Measurements from ENCODE around the gene TEX55.

DNA sequence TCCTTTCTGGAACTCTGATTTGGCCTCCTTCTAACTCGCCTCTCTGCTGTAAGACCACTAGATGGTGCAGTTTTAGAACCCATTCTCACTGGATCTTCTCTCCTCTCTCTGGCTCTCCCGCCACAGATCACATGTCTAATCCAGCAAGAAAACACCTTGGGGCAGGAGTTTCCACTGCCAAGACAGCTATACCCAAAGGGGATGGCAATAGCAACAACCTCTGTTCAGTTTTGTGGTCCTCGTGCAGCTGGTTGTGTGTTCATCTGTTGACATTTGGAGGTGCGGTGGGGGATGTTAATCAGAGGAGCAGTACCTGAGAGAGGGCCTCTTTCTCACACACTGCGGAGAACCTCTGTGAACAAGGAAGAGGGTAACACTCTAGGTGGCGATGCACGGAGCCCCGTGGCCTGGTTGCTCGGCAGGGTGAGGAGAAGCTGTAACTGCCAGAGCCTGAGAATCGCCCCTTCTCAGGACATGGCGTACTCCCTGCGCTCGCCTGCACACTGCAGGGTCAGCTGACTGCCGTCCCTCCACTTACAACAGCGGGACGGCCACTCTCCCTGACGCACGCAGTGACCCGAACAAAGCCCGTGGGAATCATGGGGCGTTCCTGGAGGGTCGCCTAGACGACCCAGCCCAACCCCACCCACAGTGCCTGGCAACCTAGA lies at the start of gene TEX55:
- no peak for TF ChIP-seq POLR2A (IDR thresholded peaks at IDR 0.05; ENCODE audit: low read length)
- no peak for TF ChIP-seq GATA1 (IDR thresholded peaks at IDR 0.05; ENCODE audit: low read depth, low read length)

Data from erythroblast (primary cell).